Erythroblast (primary cell): ENCODE measurements around the gene GCSH.

Source experiments
- DNase-seq, 2 experiments: peaks; one replicate each; lab custom pipeline; 2025; lab: John Stamatoyannopoulos, UW
- GATA1 ChIP-seq: IDR thresholded peaks from 2 replicates; pipeline ENCODE4 v1.6.1; 2011; ENCODE audit warnings: low read depth, mild to moderate bottlenecking, control low read depth, low read length, moderate library complexity
- POLR2A ChIP-seq: IDR thresholded peaks from 2 replicates; pipeline ENCODE4 v1.6.1; 2011; ENCODE audit warnings: mild to moderate bottlenecking, low read length

The GCSH gene

DNA sequence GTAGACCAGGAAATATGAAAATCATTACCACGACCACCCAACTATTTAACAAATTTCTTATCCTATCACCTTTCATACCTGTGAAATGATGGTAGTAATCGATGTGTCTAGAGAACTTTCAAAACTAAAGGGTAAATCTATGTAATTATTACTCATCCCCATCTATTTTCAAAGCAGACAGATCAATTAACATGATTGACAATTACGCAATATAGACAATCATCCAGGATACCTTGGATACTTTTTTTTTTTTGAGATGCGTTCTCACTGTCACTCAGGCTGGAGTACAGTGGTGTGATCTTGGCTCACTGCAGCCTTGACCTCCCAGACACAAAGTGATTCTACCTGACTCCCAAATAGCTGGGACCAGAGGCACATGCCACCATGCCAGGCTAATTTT lies 15.2 kb downstream of the GCSH start:
- no peak for DNase-seq
- no peak for TF ChIP-seq GATA1
- no peak for TF ChIP-seq POLR2A

DNA sequence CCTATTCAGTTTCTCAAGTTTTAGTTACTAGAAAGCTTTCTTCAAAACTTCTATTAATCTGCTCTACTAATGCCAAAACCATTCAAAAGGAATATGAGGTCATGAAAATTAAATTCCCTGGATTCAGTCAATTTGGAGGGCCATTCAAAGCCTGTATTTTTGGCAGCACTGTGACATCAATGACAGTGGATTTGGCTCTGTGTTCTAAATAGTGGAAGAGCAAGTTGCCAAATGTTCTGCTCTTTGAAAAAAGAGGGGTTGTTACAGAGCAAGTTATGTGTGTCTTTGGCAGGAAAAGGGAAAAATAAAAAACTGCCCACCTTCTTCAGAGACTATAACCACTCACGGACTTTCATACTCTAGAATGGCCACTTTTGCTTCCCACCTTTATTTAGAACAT lies 16.0 kb downstream of the GCSH start:
- TF ChIP-seq GATA1 (no peak), POLR2A (no peak)
- DNase-seq = no peak

DNA sequence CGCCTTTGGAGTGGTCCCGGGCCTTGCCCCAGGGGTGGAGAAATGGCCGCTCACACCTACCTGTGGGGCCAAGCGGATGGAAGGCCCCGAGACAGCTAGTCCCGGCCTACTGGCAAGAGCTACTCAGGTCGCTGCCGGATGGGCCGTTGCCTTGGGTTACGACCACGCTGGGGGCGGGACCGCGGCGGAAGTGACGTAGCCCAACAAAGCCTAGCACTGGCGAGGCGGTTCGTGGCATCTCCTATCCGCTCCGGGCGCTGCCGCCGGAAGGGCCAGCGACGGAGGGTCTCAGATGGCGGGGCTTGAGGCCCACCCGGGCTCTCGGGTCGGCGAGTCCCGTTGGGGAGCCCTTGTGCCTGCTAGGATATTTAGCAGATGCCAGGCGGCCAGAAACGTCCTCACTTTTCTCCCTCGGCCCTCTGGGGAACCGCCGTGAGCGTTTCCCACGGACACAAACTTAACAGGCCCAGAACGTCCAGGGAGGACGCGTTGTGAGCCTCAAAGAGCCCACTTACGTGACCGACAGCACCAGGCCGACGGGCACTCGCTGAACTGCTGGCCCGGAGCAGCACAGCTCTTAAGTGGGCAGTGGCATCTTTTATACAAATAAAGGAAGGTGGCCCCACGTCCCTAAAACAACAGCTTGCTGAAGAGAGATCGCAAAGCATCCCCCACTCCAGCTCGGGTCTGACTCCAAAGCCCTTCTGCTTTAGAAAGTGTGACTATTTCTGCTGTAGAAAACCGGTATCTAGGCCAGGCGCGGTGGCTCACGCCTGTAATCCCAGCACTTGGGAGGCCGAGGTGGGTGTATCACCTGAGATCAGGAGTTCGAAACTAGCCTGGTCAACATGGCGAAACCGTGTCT lies 18.9 kb downstream of the GCSH start, which contains the start of gene C16orf46:
C16orf46 (minus strand) TSS at position 163 of the 865 bp plus-strand sequence. CDS start 13,283 bp downstream, outside the sequence.
- peak; percentile 97 for DNase-seq
- TF ChIP-seq POLR2A (peak; percentile 91), GATA1 (no peak)

DNA sequence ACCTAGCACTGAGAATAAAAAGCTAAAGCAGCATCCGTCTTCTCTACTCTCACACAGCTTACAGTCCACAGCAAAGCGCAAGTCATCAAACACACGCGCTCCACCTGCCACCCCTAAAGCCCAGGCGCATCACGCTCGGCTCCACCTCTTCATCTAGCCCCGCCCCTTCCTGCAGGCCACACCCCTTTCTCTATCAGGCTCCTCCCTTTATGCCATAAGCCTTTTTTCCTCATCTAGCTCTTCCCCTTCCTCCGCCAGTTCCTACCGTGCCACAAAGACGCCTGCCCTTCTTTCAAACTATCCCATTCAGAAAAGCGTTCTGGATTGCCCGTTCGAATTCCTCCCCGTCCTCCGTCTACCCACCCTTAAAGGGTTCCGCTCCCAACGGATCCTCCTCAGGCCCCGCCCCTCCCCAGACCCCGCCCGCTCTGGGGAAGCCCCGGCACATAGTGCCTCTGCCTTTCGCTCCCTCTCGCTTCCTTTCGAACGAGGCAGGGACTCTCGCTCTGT lies 19.6 kb downstream of the GCSH start:
- no peak for TF ChIP-seq GATA1
- no peak for TF ChIP-seq POLR2A
- peak; percentile 91 to 96 for DNase-seq

DNA sequence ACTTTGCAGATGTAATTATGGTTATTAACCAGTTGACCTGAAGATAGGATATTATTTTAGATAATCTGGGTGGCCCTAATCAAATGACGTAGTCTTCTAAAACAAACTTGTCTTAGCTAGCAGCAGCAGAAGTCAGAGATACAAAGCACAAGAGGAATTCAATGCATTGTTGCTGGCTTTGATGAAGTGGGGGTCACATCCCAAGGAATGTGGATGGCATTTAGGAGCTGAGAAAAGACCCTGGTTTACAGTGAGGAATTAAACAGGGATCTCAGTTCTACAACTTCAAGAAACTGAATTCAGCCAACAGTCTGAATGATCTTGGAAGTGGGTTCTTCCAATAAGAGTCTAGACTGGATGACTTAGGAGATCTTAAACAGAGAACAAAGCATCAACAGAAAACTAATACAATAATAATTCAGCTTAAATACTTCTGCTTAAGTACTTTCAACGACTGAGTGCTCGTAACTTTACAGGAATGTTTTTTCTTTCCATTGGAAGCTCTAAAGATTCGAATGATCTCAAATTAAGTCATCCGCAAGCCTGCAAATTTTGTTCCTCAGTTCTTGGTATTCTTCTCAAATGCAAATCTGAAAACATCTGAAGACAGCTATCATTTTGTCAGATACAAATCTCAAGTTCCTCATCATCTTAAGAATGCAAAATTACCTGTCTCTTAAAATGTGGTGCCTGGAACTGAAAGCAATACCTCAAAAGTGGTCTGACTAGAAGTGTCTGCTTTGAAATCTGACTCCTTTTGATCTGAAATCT lies 22.4 kb downstream of the GCSH start:
- TF ChIP-seq POLR2A = no peak
- TF ChIP-seq GATA1 = no peak
- no peak for DNase-seq

DNA sequence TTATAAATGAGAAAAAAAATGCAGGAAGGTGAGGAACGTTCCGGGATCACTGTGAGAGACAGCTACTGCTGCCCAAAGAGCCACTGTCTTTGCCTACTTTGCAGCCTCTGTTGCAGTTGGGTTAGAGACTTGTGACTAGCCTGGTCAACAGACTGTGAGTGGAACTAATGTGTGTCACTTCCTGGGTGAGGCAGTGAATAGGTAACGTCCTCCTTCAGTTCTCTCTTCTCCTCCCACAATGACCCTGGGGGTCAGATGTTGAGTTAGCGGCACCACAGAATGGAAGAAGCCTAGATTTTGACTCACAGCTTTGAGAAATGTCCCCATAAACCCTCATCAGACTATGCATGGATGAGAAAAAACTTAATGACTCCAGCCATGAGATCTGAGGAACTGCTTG lies 24.4 kb downstream of the GCSH start:
- no peak for TF ChIP-seq GATA1
- TF ChIP-seq POLR2A = no peak
- no peak for DNase-seq

DNA sequence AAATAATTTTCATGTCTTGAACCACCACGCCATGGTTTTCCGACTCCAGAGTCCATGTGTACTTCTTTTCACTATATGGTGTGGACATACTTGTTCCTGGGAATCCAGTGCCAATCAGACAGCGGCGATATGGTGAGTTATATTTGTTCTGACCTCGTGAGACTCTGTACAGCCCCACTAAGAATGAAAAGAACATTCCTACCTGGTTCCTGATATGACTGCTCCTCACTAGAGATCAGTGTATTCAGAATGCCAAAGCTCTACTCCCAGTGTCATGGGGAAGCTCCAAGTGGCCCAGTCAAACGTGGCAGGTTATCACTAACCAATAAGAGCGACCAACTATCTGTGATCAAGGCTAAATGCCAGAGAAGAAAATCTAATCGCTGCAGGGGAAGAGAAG lies 25.2 kb downstream of the GCSH start:
- DNase-seq = no peak
- TF ChIP-seq POLR2A (no peak), GATA1 (no peak)

DNA sequence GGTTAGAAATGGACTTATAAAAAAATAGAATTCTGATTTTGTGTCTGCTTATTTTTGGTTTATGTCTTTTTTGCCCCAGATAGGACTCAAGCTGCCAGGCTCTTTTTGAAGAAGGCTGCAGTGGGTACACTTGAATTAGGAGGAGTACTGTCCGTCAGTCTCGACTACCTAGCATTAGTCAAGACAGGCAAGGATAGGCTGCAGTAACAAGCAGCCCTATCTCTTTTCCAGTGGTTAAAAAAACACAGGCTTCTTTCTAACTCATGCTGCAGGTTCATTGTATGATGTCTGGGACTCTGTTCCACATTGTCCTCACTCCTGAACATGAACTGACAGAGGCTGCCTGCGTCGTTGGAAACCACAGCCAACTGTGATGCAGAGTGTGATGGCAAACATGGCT lies 27.1 kb downstream of the GCSH start:
- DNase-seq = no peak
- TF ChIP-seq POLR2A (no peak), GATA1 (no peak)

DNA sequence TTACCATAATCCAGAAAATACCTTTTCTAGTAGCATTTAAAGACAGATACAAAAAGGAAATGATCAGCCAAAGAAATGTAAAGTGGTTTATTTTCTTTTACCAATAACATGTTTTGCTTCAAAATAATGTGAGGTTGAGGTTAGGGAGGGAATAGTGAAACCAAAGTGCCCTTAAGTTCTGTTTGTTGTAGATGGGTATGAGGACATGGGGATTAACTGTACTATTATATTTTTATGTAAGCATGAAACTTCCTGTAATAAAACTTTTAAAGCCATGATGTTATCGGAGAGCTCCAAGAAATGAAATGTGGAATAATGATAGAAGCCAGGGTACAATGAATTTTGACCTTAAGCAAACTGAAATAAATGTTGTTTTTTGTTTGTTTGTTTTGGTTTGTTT lies 29.0 kb downstream of the GCSH start:
- no peak for TF ChIP-seq POLR2A
- TF ChIP-seq GATA1 = no peak
- no peak for DNase-seq

DNA sequence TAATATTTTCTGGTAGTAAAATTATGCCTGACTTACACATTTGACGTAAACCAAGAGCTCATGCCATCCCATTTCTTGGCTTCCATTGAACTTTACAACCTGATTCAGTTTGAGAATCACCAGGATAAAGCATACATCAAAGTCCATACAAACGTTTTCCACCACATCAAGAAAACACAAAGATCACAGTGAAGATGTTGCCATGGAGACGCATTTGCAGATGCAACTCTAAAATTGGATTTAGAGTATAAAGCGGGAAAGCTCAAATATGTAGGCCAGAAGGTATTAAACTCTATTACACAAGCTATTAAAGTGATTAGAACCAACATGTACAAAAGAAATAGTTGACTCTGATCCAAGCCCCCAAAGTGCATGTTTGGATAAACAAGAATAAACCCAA lies 29.5 kb downstream of the GCSH start:
- no peak for TF ChIP-seq GATA1
- no peak for TF ChIP-seq POLR2A
- DNase-seq = no peak

DNA sequence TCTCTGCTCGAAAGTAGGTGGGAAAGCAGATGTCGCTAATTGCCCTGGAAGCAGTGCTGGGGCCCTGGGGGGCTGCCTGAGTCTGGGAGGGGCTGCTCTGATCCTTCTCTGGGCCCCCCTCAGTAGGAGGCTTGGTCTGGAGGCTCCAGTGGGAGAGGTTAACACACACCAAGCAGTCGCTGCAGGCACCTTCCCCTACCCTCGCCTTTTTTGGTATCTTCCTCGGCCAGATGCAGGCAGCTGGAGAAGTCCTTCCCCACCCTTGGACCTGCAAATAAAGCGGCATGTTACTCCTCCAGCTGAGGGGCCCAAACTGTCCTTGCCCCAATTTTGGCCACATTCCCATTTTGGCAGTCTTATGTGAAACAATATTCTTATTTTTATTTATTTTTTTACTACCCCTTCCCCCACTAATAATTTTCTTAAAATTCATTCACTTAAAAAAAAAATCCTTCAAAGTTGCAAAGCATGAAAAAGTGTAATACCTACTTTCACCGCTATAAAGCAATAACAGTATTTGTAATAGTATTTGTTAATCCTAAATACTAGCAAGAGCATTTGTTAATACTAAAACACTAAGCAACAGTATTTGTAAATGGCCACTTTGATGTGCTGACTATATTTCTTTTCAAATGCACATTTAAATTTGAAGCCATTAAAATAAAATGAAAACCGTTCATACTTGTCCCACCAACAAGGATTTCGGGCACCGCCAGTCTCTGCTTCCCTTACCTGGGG lies 34.2 kb downstream of the GCSH start:
- TF ChIP-seq GATA1 = no peak
- no peak for TF ChIP-seq POLR2A
- DNase-seq = no peak

DNA sequence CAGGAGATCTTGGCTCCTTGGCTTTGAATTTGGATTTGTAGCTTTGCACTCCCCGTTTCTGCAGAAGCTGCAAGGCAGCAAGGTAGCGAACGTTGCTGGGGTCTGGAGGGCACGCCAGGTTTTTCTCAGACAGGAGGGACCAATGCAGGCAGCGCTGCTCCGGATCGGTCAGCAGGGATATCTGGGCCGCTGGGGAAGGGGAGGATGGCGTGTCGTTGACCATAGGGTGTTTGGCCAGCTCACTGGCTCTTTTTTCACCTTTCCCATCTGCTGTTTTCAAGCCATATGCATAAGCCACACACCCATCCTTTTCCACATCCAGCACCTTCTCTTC lies 34.9 kb downstream of the GCSH start:
- DNase-seq = no peak
- TF ChIP-seq GATA1 (no peak), POLR2A (no peak)

DNA sequence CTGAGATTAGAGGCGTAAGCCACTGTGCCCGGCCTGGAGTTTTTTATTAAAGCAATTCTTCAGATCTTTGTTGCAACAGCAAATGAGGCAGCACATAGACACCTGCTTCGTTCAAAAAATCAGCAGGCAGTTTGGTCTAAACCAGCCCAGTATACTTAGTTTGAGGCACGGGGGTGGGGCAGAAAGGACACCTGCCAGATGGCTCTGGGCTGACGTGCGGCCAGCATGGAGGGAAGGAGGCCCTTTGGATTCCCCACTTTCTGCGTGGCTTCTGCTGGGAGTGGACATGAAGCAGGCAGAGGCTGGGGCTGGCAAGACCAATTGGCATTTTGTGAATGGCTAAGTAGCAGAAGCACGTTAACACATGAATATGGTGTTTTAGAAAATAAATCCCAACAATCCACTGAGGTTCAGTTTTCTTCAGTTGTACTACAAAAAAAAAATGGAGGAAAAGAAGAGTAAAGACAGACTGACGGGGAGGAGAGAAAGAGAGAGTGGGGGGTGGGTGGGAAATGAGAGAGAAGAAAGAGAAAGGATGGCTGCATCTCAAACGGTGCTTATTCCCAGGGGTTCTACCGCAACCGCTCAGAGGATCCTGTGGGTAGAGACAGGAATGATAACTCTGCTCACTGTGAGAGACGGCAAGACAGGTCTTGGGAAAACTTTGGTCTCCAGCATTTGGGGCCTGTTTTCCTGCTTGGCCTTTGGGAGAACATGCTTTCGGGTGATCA lies 35.5 kb downstream of the GCSH start:
- TF ChIP-seq POLR2A (no peak), GATA1 (no peak)
- DNase-seq = no peak
